GM12878 (cell line): ENCODE measurements around the gene TRIM60. TPM values are rescaled to one million over a fixed set of nuclear protein-coding genes. Genes with fewer than 3 reads are reported as not detected.
A peak's percentile ranks its signal among the peaks of the same experiment; 100 is the strongest.

Experiments
- ATAC-seq: fragments of 200-7000 bp; cut with Tn5 transposase; 3 replicates; pipeline ENCODE4 v1.9.1; 2020; ENCODE audit warnings: mild to moderate bottlenecking, moderate library complexity
- BruUV-seq: library from RNA; stranded (reverse); fragments of 400-500 nt; replicated peaks from 2 replicates; lab custom pipeline; 2021; lab: Mats Ljungman, UMichigan
- CTCF ChIA-PET: fragments of 300-600 bp; sonication (Branson Sonifier 250); formaldehyde crosslinking; extraction: SDS; loops from one replicate; lab custom pipeline; 2021; ENCODE audit warnings: inconsistent platforms; lab: Yijun Ruan, JAX
- POLR2A ChIA-PET: fragments of 350-600 bp; formaldehyde crosslinking; extraction: SDS; loops from one replicate; lab custom pipeline; 2021; ENCODE audit warnings: inconsistent platforms; lab: Charles Lee
- RAD21 ChIA-PET: fragments of 300-600 bp; sonication (Branson Sonifier 250); formaldehyde crosslinking; loops from one replicate; lab custom pipeline; 2023; ENCODE audit warnings: antibody characterized with exemption; ENCODE audit not compliant: unreplicated experiment; lab: Charles Lee
- SMC1A ChIA-PET: fragments of 300-600 bp; sonication (Branson Sonifier 250); formaldehyde crosslinking; loops from one replicate; lab custom pipeline; 2023; ENCODE audit not compliant: unreplicated experiment, uncharacterized antibody; lab: Charles Lee
- DNase-seq: peaks from one replicate; pipeline ENCODE4 v3.0.0-alpha.2; 2011; ENCODE audit warnings: low read depth, low spot score
- FAIRE-seq: peaks from 3 replicates; lab custom pipeline; 2011; peaks lifted over from hg19 to GRCh38; lab: Jason Lieb, UNC
- H2AFZ ChIP-seq: 2 replicates; pipeline ENCODE4 v1.6.0; 2011; ENCODE audit warnings: low read depth, low read length, control low read depth; ENCODE audit not compliant: control insufficient read depth
- H3K27ac ChIP-seq: 2 replicates; pipeline ENCODE4 v1.5.1; 2011; ENCODE audit warnings: control low read depth; ENCODE audit not compliant: control insufficient read depth, insufficient read depth
- H3K27me3 ChIP-seq, 2 experiments: replicated peaks in 1 of 2; 2 replicates each; pipeline versions ENCODE4 v1.6.0 to v1.6.1; 2011; ENCODE audit warnings: low read length in 1 of 2; ENCODE audit not compliant: control insufficient read depth in 2 of 2, insufficient read depth in 2 of 2
- H3K36me3 ChIP-seq, 2 experiments: 2 replicates each; pipeline ENCODE4 v1.5.1; 2011; ENCODE audit warnings: low read length in 1 of 2; ENCODE audit not compliant: control insufficient read depth in 2 of 2, insufficient read depth in 2 of 2
- H3K4me1 ChIP-seq: 2 replicates; pipeline ENCODE4 v1.6.1; 2011; ENCODE audit warnings: mild to moderate bottlenecking, low read length, moderate library complexity, mixed read lengths; ENCODE audit not compliant: control insufficient read depth, insufficient read depth
- H3K4me2 ChIP-seq: 2 replicates; pipeline ENCODE4 v1.6.0; 2011; ENCODE audit warnings: control low read depth; ENCODE audit not compliant: control insufficient read depth, insufficient read depth
- H3K4me3 ChIP-seq: fragments of 200-600 bp; sonication (generic); 2 replicates; pipeline ENCODE4 v1.5.1; 2016
- H3K79me2 ChIP-seq: 2 replicates; pipeline ENCODE4 v1.6.0; 2011; ENCODE audit warnings: low read length; ENCODE audit not compliant: control insufficient read depth, insufficient read depth
- H3K9ac ChIP-seq: 2 replicates; pipeline ENCODE4 v1.8.0; 2011; ENCODE audit warnings: low read length, control low read depth, mixed read lengths; ENCODE audit not compliant: control insufficient read depth, insufficient read depth
- H3K9me3 ChIP-seq: replicated peaks from 3 replicates; pipeline ENCODE4 v1.5.1; 2011; ENCODE audit warnings: mild to moderate bottlenecking, low read length; ENCODE audit not compliant: control insufficient read depth, insufficient read depth
- H4K20me1 ChIP-seq: 2 replicates; pipeline ENCODE4 v1.6.0; 2011; ENCODE audit not compliant: control insufficient read depth, insufficient read depth
- CREB1 ChIP-seq: IDR thresholded peaks from 2 replicates; pipeline ENCODE4 v1.6.1; 2012; ENCODE audit warnings: low read depth, mild to moderate bottlenecking, inconsistent platforms
- HDAC2 ChIP-seq: fragments of 200-600 bp; sonication (generic); IDR thresholded peaks from 2 replicates; pipeline ENCODE4 v1.6.1; 2017
- KAT2A ChIP-seq: conservative IDR thresholded peaks from 2 replicates; pipeline ENCODE4 v1.6.1; 2011; ENCODE audit warnings: low read depth, low read length; ENCODE audit not compliant: control insufficient read depth
- MXI1 ChIP-seq: fragments of 150-350 bp; IDR thresholded peaks from 2 replicates; pipeline ENCODE4 v1.6.1; 2011; ENCODE audit warnings: low read depth, mild to moderate bottlenecking, inconsistent platforms, low read length, improper control_type of control experiment
- POLR2AphosphoS2 ChIP-seq: IDR thresholded peaks from 2 replicates; pipeline ENCODE4 v1.6.1; 2011; ENCODE audit warnings: low read depth, mild to moderate bottlenecking, low read length, improper control_type of control experiment, moderate library complexity
- RUNX3 ChIP-seq: IDR thresholded peaks from 2 replicates; pipeline ENCODE4 v1.6.1; 2012; ENCODE audit warnings: low read length, inconsistent platforms
- SMAD5 ChIP-seq: IDR thresholded peaks from 2 replicates; pipeline ENCODE4 v1.6.1; 2016; ENCODE audit warnings: antibody characterized with exemption, low read depth
- SPI1 ChIP-seq: IDR thresholded peaks from 2 replicates; pipeline ENCODE4 v1.6.1; 2011; ENCODE audit warnings: low read depth, mild to moderate bottlenecking, low read length, moderate library complexity, borderline replicate concordance; ENCODE audit not compliant: insufficient read depth
- TCF7 ChIP-seq: IDR thresholded peaks from 2 replicates; pipeline ENCODE4 v1.6.1; 2014; ENCODE audit warnings: antibody characterized with exemption, borderline replicate concordance
- ZNF207 ChIP-seq: fragments of 450-650 bp; IDR thresholded peaks from 2 replicates; pipeline ENCODE4 v1.6.1; 2014; ENCODE audit warnings: antibody characterized with exemption, mild to moderate bottlenecking, borderline replicate concordance
- WGBS: methylation state at CpG from one replicate; pipeline ENCODE4 v1.1.6; 2016; ENCODE audit warnings: low lambda C conversion rate; ENCODE audit not compliant: insufficient replicate concordance, insufficient coverage; ENCODE audit errors: missing lambda C conversion rate; 5-methylcytosine and 5-hydroxymethylcytosine counted together
- in situ Hi-C: fragments of 300-500 bp; cut with MboI; formaldehyde crosslinking; loops from 9 replicates; pipeline ENCODE4 v1.14.3; 2018; ENCODE audit warnings: mixed read lengths
- intact Hi-C: fragments of 100-400 bp; cut with micrococcal nuclease; formaldehyde crosslinking; loops from one replicate; pipeline ENCODE4 v1.14.2; 2022; ENCODE audit not compliant: unreplicated experiment
- polyA plus RNA-seq, 11 experiments: library from polyadenylated mRNA; depleted of rRNA in 4 of 11; unstranded in 6 of 11; stranded (reverse) in 5 of 11; fragments of >200 nt; fragmentation: Nextera tagmentation in 4 of 11; fragmentation: Illumina TruSeq in 1 of 11; extraction: Ambion mirVana in 4 of 11; extraction: Trizol in 1 of 11; gene quantifications; 1 replicate in 1 of 11; 2 replicates in 10 of 11; pipeline versions ENCODE4 v1.2.1 to v1.2.3, GENCODE V29; 2011 to 2016; ENCODE audit warnings: inconsistent platforms in 2 of 11, missing spikeins in 2 of 11, low read depth in 1 of 11
- total RNA-seq, 4 experiments: library from RNA; depleted of rRNA in 3 of 4; stranded (reverse); fragments of >200 nt in 3 of 4; fragmentation: Illumina TruSeq in 1 of 4; extraction: Trizol in 1 of 4; gene quantifications; 2 replicates each; pipeline versions ENCODE4 v1.2.1 to v1.2.3, GENCODE V29; 2013 to 2021
- TF ChIP-seq, protein P1 (sequence below): fragments of 150-350 bp; IDR thresholded peaks from 2 replicates; pipeline ENCODE4 v1.6.1; 2014; ENCODE audit warnings: mild to moderate bottlenecking, low read depth, low read length

Gene TRIM60
- total and polyA plus RNA-seq, 10 of the 15 experiments (the other 5 are each of a cell fraction or from before 2014, with no cell fraction given), result not detected

DNA sequence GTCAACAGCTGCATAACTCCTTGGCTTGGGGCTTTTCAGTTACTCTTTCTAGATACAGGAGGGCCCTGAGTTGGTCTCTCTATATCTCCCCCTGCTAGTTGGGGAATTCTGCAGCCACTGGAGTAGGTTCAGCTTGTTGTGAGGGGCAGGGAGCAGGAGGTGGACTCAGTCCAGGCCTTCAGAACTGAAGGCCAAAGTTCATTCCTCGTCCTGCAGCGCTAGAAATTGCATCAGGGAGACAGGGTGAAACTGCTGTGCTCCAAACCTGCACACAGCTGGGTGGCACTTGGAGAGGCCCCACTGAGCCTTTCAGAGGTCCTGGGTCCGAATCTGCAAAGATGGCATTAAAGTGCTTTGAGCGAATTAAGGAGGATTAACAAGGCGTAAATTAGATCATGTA is 24.9 kb upstream of the TRIM60 start (continued):
- no peak for TF ChIP-seq KAT2A
- TF ChIP-seq ZNF207, result no peak
- TF ChIP-seq, all 136 proteins: peak for 0

DNA sequence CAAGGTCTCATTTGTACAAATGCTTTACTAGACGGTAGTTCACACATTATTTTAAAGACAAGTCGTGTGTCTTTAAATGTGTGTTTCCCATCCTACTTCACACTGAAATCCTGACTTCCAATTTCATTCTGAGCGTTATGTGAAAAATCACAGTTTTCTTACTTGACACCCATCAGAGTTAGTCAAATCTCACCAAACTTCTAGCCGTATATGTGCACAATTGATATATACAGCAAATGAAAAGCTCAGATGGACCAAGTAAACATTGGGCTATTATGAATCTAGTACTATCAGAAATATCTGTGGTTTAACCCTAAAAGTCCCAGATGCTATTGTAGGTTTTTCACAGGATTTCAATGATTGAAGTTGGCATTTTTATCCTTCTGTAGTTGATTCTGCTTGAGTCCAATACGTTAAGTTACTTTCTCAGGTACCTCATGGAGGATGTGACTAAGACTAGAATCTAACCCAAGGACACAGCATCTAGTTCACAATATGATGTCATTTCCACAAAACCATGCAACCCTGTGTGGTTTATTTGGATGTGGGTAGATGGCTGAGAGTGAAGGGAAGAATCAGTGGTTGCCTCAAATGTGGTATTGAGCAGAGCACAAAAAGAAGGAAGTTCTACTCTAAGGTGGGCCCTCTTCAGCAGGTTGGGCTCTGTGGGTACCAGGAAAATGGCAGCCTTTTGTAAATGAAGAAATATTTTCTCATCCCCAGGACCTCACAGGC is 22.1 kb upstream of the TRIM60 start:
- in situ Hi-C loops, result no loop called here
- ATAC-seq, result peak; percentile 69
- FAIRE-seq, result no peak
- no peaks in the 10 kb centered on the region for H3K79me2 ChIP-seq
- TF ChIP-seq TCF7 (no peak), CREB1 (no peak), POLR2AphosphoS2 (no peak), MXI1 (no peak), SMAD5 (no peak), RUNX3 (peak; percentile 87), SPI1 (no peak), HDAC2 (no peak)
- TF ChIP-seq, protein P1, sequence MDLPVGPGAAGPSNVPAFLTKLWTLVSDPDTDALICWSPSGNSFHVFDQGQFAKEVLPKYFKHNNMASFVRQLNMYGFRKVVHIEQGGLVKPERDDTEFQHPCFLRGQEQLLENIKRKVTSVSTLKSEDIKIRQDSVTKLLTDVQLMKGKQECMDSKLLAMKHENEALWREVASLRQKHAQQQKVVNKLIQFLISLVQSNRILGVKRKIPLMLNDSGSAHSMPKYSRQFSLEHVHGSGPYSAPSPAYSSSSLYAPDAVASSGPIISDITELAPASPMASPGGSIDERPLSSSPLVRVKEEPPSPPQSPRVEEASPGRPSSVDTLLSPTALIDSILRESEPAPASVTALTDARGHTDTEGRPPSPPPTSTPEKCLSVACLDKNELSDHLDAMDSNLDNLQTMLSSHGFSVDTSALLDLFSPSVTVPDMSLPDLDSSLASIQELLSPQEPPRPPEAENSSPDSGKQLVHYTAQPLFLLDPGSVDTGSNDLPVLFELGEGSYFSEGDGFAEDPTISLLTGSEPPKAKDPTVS, result no peak
- TF ChIP-seq, all 136 proteins: peak for 1
- RAD21 ChIA-PET, result no interaction called here
- 23% methylated on average over 5 of the region's 5 CpGs for WGBS
- Histone ChIP-seq H3K9me3 (no peaks in the 10 kb centered on the region), H2AFZ (no peak overlapping the region), H3K9ac (no peak overlapping the region), H3K4me2 (no peak overlapping the region), H3K4me3 (no peak overlapping the region), H3K36me3 (no peaks in the 10 kb centered on the region), H3K4me1 (no peaks in the 10 kb centered on the region), H4K20me1 (no peaks in the 10 kb centered on the region), H3K27ac (no peak overlapping the region), H3K27me3 (peaks cover 0 to 3% of the 10 kb centered on the region in 2 experiments; a peak in 2 of 4 replicates)
- BruUV-seq, result no TSS peak
- DNase-seq, result no peak
- CTCF ChIA-PET, result interaction anchor here (1.3 kb wide), 1 partner anchor 121 kb away, joined by 3 read pairs; no protein-coding TSS in a partner anchor
- intact Hi-C loops, result no loop called here
- POLR2A ChIA-PET, result interaction anchor here (0.6 kb wide), 1 partner anchor 26 kb away, joined by 5 read pairs; no protein-coding TSS in a partner anchor
- SMC1A ChIA-PET, result interaction anchor here (1.3 kb wide), 1 partner anchor 241 kb away, joined by 3 read pairs; no protein-coding TSS in a partner anchor
